SK-N-MC (cell line): ENCODE data around the gene STK38L.

Source experiments
- DNase-seq: peaks from one replicate; pipeline ENCODE4 v3.0.0-alpha.2; 2011; ENCODE audit warnings: low read depth, low spot score
- H3K27ac ChIP-seq: fragments of 200-600 bp; sonication (generic); 2 replicates; pipeline ENCODE4 v1.5.1; 2016; ENCODE audit warnings: mixed run types
- H3K36me3 ChIP-seq: fragments of 200-600 bp; sonication (generic); 2 replicates; pipeline ENCODE4 v1.6.1; 2017; ENCODE audit warnings: antibody characterized with exemption, low read length, mixed read lengths; ENCODE audit not compliant: insufficient read depth
- H3K4me3 ChIP-seq: fragments of 200-600 bp; sonication (generic); 2 replicates; pipeline ENCODE4 v1.5.1; 2016
- H3K9ac ChIP-seq: fragments of 200-600 bp; sonication (generic); 2 replicates; pipeline ENCODE4 v1.8.0; 2017; ENCODE audit warnings: mixed run types, mixed read lengths; ENCODE audit not compliant: insufficient read length
- H3K9me3 ChIP-seq: fragments of 200-600 bp; sonication (generic); 2 replicates; pipeline ENCODE4 v1.6.1; 2017; ENCODE audit warnings: low read depth, mild to moderate bottlenecking, antibody characterized with exemption, low read length, moderate library complexity, mixed read lengths
- EZH2 ChIP-seq: fragments of 200-600 bp; sonication (generic); IDR thresholded peaks from one replicate; pipeline ENCODE4 v1.6.1; 2017; ENCODE audit warnings: antibody characterized with exemption
- FOXP2 ChIP-seq: optimal IDR thresholded peaks from 2 replicates; pipeline ENCODE3; 2011; ENCODE audit warnings: mild to moderate bottlenecking, moderate library complexity; ENCODE audit not compliant: insufficient read depth; ENCODE audit errors: extremely low read length, control extremely low read depth
- POLR2AphosphoS5 ChIP-seq: IDR thresholded peaks from 2 replicates; pipeline ENCODE4 v1.6.1; 2012; ENCODE audit warnings: mild to moderate bottlenecking, low read depth, low read length, borderline replicate concordance

STK38L gene

DNA sequence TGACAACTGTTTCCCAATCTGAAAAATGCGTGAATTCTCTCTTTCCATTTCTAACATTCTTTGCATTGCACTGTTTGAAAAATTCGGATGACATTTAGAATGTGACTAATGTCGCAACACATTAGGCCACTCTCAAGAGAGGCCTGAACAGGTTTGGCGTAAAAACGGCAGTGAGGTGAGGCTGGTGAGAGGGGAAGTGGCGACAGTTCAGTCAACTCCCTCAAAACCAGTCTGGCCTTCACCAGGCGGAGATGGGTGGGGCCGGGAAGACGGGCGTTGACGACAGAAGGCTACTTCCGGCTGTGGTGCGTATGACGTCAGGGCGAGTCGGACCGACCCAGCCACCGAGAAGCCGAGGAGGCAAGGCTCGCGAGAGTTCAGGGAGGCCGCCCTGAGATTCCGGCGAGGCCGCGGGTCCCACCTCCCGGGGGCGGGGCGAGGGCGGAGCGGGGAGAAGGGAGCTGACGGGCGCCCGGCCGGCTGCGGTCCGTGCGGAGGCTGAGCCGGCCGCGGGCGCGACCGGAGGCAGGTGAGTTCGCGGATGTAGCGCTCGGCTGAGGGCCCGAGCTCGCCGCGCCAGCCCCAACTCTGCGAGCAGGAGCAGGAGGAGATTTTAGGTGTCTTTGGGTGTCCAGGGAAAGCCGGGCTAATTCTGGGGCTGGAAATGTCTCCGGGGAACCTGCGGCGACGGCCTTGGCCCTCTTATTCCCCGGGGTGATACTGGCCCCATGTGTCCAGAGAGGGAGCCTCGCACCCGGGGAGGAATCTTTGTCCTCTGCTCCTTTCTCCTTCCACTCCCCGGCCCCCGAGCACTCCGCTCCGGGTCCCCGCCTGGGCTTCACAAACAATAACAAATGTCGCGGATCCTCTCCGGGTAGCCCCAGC lies at the start of gene STK38L:
TSS of gene STK38L (plus strand) at position 483 of the 885 bp plus-strand sequence. CDS start 53,435 bp downstream, outside the sequence.
- Histone ChIP-seq H3K9me3 (no peaks in the 10 kb centered on the region; the same call in 1 of the 2 replicates), H3K36me3 (no peaks in the 10 kb centered on the region), H3K4me3 (peak within 1 kb of the TSS; percentile 92), H3K27ac (no peak within 1 kb of the TSS; the same call in 1 of the 2 replicates), H3K9ac (peak within 1 kb of the TSS; percentile 89)
- peak; percentile 26 for DNase-seq
- TF ChIP-seq EZH2 (no peak), POLR2AphosphoS5 (peak; percentile 48; the same call in 1 of the 2 replicates)

DNA sequence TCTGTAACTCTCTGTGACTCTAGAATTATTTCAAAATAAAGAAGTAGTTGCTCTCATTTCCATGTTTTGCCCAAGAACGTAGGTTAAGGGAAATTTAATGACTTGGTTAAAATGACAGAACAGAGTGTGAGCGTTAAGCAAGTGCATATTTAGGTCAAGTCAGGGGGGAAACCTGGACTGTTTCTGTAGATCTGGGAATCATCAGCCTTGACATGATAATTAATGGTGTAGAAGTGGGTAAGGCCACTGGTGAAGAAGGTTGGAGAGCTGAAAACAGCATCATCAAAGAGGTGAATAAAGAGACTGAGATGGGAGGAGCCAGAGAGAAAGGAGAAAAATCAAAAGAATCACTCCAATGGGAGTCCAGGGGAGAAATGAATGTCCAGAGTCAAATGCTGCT lies 49.4 kb upstream of the STK38L start:
- Histone ChIP-seq H3K27ac (no peak overlapping the region), H3K4me3 (no peak overlapping the region), H3K36me3 (no peaks in the 10 kb centered on the region), H3K9ac (no peak overlapping the region), H3K9me3 (no peaks in the 10 kb centered on the region)
- no peak for TF ChIP-seq POLR2AphosphoS5
- TF ChIP-seq FOXP2 = no peak
- no peak for TF ChIP-seq EZH2
- DNase-seq = no peak

DNA sequence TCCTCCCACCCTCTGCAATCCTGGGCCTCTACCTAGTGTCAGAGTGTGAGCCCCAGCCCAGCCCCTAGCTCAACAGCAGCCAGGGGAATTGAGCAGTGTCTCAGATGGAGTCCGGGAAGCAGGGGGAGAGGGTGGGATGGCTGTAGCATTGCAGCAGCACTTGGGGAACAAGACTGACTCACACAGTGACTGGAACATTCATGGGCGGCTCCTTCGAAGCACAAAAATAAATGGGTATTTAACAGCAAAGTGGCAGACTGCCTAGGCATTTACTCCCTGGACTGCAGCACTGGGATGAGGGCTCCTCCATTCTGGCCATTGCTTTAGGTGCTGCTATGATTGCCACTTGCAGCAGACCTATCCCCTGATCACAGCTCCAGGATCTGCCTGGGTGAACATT lies 46.0 kb upstream of the STK38L start:
- no peak overlapping the region for H3K27ac ChIP-seq
- TF ChIP-seq FOXP2 (no peak), EZH2 (no peak), POLR2AphosphoS5 (no peak)
- H3K36me3 ChIP-seq = no peaks in the 10 kb centered on the region
- no peaks in the 10 kb centered on the region for H3K9me3 ChIP-seq
- H3K9ac ChIP-seq = no peak overlapping the region
- no peak overlapping the region for H3K4me3 ChIP-seq
- no peak for DNase-seq

DNA sequence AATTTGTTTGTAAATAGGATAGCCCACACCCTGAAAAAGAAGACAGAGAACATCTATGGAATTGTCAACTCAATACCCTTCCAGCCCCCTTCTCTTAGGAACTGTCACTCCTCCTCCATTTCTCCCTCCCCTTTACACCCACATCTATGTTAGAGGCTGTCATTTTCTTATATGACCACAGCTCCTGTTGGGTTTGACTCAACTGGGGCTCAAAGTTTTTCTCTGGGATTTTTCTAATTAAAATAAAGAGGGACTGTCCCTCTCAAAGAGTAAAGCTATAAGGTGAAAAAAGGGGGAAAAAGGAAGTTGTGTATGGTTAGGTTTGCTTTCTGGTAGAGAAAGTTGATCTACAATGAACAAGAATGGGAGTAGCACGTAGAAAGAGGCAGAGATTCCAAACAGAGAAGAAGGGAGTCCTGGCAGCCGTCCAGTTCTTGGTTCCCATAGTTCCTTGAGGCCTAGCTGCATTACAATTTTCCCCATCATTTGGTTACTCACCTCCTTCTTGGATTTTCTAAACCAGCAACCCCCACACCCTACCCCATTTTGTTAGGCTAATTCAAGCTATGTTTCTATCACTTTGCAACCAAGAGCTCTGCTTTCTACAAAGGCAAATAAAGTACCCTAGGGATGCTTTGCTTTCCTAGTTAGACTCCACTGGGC lies 44.3 kb upstream of the STK38L start:
- TF ChIP-seq POLR2AphosphoS5 (no peak), EZH2 (no peak), FOXP2 (no peak)
- H3K36me3 ChIP-seq = no peaks in the 10 kb centered on the region
- no peak overlapping the region for H3K4me3 ChIP-seq
- H3K9ac ChIP-seq = no peak overlapping the region
- no peaks in the 10 kb centered on the region for H3K9me3 ChIP-seq
- no peak for DNase-seq
- H3K27ac ChIP-seq = no peak overlapping the region

DNA sequence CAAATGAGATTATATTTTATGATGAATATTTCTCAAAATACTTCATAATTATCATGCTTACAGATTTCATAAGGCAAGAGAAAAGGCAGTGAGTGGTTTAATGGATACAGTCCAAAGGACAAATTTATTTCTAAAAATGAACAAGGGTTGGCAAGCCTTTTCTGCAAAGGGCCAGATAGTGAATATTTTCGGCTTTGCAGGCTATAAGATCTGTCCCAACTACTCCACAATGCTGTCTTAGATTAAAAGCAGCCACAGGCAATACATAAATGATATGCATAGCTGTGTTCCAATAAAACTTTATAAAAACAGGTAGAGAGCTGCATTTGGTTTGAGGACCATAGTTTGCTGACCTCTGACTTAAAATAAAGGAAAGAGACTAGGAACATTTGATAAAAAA lies 42.9 kb upstream of the STK38L start:
- H3K9ac ChIP-seq = no peak overlapping the region
- no peak overlapping the region for H3K27ac ChIP-seq
- no peaks in the 10 kb centered on the region for H3K9me3 ChIP-seq
- no peaks in the 10 kb centered on the region for H3K36me3 ChIP-seq
- no peak for DNase-seq
- no peak overlapping the region for H3K4me3 ChIP-seq
- TF ChIP-seq FOXP2 = no peak
- TF ChIP-seq POLR2AphosphoS5 = no peak
- no peak for TF ChIP-seq EZH2

DNA sequence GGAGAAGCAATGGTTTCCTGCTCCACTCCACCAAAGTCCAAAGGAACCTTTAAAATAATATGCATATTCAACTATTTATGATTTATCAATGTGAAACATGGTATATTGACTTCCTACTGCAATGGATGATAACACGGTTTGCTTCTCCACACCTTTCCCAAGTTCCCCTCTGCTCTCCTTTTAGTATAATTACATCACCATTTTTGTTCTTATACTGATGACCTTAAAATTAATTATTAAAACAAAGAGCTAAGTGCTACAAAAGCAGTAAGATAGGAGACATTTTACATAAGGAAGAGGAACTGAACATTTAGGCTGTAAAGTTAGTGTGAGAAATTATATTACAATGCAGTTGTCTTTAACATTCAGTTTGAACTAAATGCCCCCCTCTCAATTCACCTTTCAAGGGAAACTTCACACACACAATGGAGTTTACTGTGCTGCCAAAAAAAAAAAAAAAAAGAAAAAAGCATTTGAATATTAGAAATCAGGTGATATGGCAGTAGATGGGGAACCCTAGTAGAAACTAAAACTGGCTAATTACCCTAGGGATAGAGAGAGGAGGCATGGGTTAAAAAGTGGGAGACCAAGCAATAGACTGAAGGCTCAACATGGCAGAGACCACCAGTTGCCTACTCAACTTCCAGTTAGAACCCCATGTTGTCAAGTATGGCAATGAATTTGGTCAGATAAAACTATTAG lies 37.1 kb upstream of the STK38L start:
- TF ChIP-seq FOXP2 = no peak
- no peak for TF ChIP-seq EZH2
- no peak for TF ChIP-seq POLR2AphosphoS5
- Histone ChIP-seq H3K9me3 (no peaks in the 10 kb centered on the region), H3K27ac (no peak overlapping the region), H3K4me3 (no peak overlapping the region), H3K36me3 (no peaks in the 10 kb centered on the region), H3K9ac (no peak overlapping the region)
- DNase-seq = no peak

DNA sequence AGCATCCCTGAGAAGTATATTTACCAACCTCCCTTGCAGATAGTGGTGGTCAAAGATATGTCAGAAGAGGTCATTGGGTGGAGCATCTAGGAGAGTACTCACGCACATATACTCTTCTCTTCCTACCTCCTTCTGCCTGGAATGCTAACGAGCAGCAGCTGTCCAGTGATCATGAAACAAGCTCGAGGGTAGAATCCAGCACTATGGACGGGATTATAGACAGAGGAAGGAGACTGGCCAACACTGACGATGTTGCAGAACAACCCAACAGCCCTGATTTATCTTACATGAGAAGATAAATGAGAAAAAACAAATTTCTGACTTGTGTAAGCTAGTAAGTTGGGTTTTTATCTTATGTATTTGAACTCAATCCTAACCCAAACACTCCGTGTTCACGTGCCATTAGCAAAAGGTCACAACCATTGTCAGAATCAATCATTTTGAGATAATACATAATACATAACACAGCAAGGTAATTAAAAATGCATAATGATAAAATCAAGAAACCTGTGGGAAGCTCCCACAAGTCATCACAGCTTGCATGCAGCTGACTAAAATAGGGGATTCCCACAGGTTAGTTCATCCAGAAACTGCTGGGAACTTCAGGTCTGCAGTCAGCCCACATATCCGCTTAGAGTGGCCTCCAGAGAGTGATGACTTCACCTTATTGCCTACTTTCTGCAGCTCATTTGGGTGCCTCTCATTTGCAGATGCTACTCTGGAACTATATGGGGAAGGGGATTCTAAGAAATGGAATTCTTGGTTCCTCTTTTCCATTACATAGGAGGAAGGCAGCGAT lies 36.3 kb upstream of the STK38L start:
- Histone ChIP-seq H3K9ac (no peak overlapping the region), H3K27ac (no peak overlapping the region), H3K9me3 (no peaks in the 10 kb centered on the region), H3K36me3 (no peaks in the 10 kb centered on the region), H3K4me3 (no peak overlapping the region)
- no peak for DNase-seq
- TF ChIP-seq POLR2AphosphoS5 = no peak
- TF ChIP-seq EZH2 = no peak
- TF ChIP-seq FOXP2 = no peak

DNA sequence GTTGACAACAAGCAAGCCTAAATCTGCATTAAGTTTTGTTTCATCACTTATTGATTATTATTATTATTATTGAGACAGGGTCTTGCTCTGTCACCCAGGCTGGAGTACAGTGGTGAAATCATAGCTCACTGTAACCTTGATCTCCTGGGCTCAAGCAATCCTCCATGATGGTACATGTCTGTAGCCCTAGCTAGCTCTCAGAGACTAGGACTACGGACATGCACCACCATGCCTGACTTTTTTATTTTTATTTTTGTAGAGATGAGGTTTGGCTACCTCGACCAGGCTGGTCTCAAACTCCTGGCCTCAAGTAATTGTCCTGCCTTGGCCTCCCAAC lies 35.7 kb upstream of the STK38L start:
- no peak for TF ChIP-seq POLR2AphosphoS5
- Histone ChIP-seq H3K9me3 (no peaks in the 10 kb centered on the region), H3K9ac (no peak overlapping the region), H3K36me3 (no peaks in the 10 kb centered on the region), H3K4me3 (no peak overlapping the region), H3K27ac (no peak overlapping the region)
- DNase-seq = no peak
